H1 (cell line): ENCODE data around the gene SFRP2. TPM values are rescaled to one million over a fixed set of nuclear protein-coding genes. Genes with fewer than 3 reads are reported as not detected.

Experiments used
- CTCF ChIA-PET: fragments of 300-600 bp; sonication (Branson Sonifier 250); formaldehyde crosslinking; loops from one replicate; lab custom pipeline; 2021; ENCODE audit not compliant: partially characterized antibody; lab: Charles Lee
- POLR2A ChIA-PET: fragments of 300-600 bp; sonication (Branson Sonifier 250); formaldehyde crosslinking; loops from one replicate; lab custom pipeline; 2021; ENCODE audit warnings: inconsistent platforms; ENCODE audit not compliant: partially characterized antibody; lab: Charles Lee
- DNase-seq, 2 experiments: peaks; one replicate each; pipeline versions ENCODE4 v3.0.0 to v3.0.0-alpha.2; 2010 to 2022; ENCODE audit warnings: low spot score in 2 of 2, low read depth in 1 of 2, mixed read lengths in 1 of 2
- FAIRE-seq: peaks from 2 replicates; lab custom pipeline; 2011; peaks lifted over from hg19 to GRCh38; lab: Jason Lieb, UNC
- H2AFZ ChIP-seq: 2 replicates; pipeline ENCODE4 v1.8.1; 2012; ENCODE audit warnings: low read length, inconsistent platforms
- H2AK5ac ChIP-seq: 2 replicates; pipeline ENCODE4 v1.6.1; 2013; ENCODE audit warnings: low read depth, low read length
- H2BK120ac ChIP-seq: replicated peaks from 2 replicates; pipeline ENCODE3; 2013; ENCODE audit warnings: low read depth, low read length, inconsistent platforms
- H2BK12ac ChIP-seq: 2 replicates; pipeline ENCODE4 v1.6.1; 2013; ENCODE audit warnings: low read depth, low read length
- H2BK15ac ChIP-seq: 2 replicates; pipeline ENCODE4 v1.6.1; 2013; ENCODE audit warnings: low read length
- H2BK20ac ChIP-seq: 2 replicates; pipeline ENCODE4 v1.6.1; 2013; ENCODE audit warnings: low read length
- H2BK5ac ChIP-seq: 2 replicates; pipeline ENCODE4 v1.6.1; 2013; ENCODE audit warnings: low read depth, low read length
- H3K14ac ChIP-seq: 2 replicates; pipeline ENCODE4 v1.6.1; 2013; ENCODE audit warnings: inconsistent platforms; ENCODE audit not compliant: insufficient read length
- H3K18ac ChIP-seq: 2 replicates; pipeline ENCODE4 v1.6.1; 2013; ENCODE audit warnings: low read length; ENCODE audit errors: extremely low read depth
- H3K23ac ChIP-seq: 2 replicates; pipeline ENCODE4 v1.6.1; 2013; ENCODE audit warnings: inconsistent platforms; ENCODE audit not compliant: insufficient read length
- H3K23me2 ChIP-seq: 2 replicates; pipeline ENCODE4 v1.6.1; 2013; ENCODE audit warnings: low read depth, low read length
- H3K27ac ChIP-seq: 2 replicates; pipeline ENCODE4 v1.6.1; 2011; ENCODE audit warnings: low read depth, low read length, inconsistent platforms
- H3K27me3 ChIP-seq, 4 experiments: replicated peaks in 1 of 4; 1 replicate in 1 of 4; 2 replicates in 3 of 4; pipeline versions ENCODE4 v1.6.1 to v1.8.1; 2011 to 2013; ENCODE audit warnings: low read length in 3 of 4, mild to moderate bottlenecking in 3 of 4, inconsistent platforms in 2 of 4, mixed read lengths in 2 of 4, moderate library complexity in 1 of 4; ENCODE audit not compliant: control insufficient read depth in 3 of 4, insufficient read depth in 3 of 4; ENCODE audit errors: extremely low read depth in 1 of 4
- H3K36me3 ChIP-seq, 4 experiments: 2 replicates each; pipeline versions ENCODE4 v1.6.1 to v1.8.1; 2011 to 2013; ENCODE audit warnings: mild to moderate bottlenecking in 4 of 4, low read length in 3 of 4, moderate library complexity in 2 of 4, control low read depth in 1 of 4, inconsistent platforms in 1 of 4; ENCODE audit not compliant: insufficient read depth in 4 of 4, control insufficient read depth in 2 of 4
- H3K4ac ChIP-seq: replicated peaks from 2 replicates; pipeline ENCODE3; 2013; ENCODE audit warnings: low read length, low read depth, mixed read lengths, inconsistent platforms; ENCODE audit not compliant: insufficient read length
- H3K4me1 ChIP-seq, 4 experiments: replicated peaks in 1 of 4; 1 replicate in 1 of 4; 2 replicates in 3 of 4; pipeline versions ENCODE4 v1.6.1 to v1.8.1; 2011 to 2013; ENCODE audit warnings: low read length in 3 of 4, inconsistent platforms in 2 of 4, mixed read lengths in 1 of 4; ENCODE audit not compliant: insufficient read depth in 4 of 4, control insufficient read depth in 3 of 4
- H3K4me2 ChIP-seq, 2 experiments: 2 replicates each; pipeline versions ENCODE4 v1.6.1 to v1.8.1; 2011 to 2013; ENCODE audit warnings: low read depth in 2 of 2, low read length in 2 of 2, control low read depth in 1 of 2, inconsistent platforms in 1 of 2, mild to moderate bottlenecking in 1 of 2; ENCODE audit not compliant: insufficient read depth in 1 of 2
- H3K4me3 ChIP-seq, 4 experiments: fragments of 200-600, 300-600 bp in 1 of 4; sonication (generic), shearing (Covaris generic), sonication (Bioruptor Twin) in 1 of 4; 2 replicates each; pipeline versions ENCODE4 v1.5.1 to v1.8.1; 2011 to 2016; ENCODE audit warnings: low read length in 4 of 4, low read depth in 3 of 4, control low read depth in 2 of 4, inconsistent platforms in 2 of 4, mild to moderate bottlenecking in 2 of 4, mixed read lengths in 1 of 4, moderate library complexity in 1 of 4; ENCODE audit not compliant: insufficient read depth in 2 of 4; ENCODE audit errors: extremely low read depth in 1 of 4
- H3K56ac ChIP-seq: replicated peaks from 2 replicates; pipeline ENCODE3; 2013; ENCODE audit warnings: low read depth, mild to moderate bottlenecking, mixed read lengths, low read length, inconsistent platforms; ENCODE audit not compliant: insufficient read length
- H3K79me1 ChIP-seq: 2 replicates; pipeline ENCODE4 v1.6.1; 2013; ENCODE audit warnings: low read depth, low read length, control low read depth
- H3K79me2 ChIP-seq, 2 experiments: 2 replicates each; pipeline versions ENCODE4 v1.6.1 to v1.8.1; 2012 to 2013; ENCODE audit warnings: low read length in 2 of 2, mild to moderate bottlenecking in 2 of 2, inconsistent platforms in 1 of 2; ENCODE audit not compliant: insufficient read depth in 2 of 2, control insufficient read depth in 1 of 2
- H3K9ac ChIP-seq, 4 experiments: replicated peaks in 1 of 4; 1 replicate in 1 of 4; 2 replicates in 3 of 4; pipeline versions ENCODE4 v1.6.1 to v1.8.1; 2011 to 2013; ENCODE audit warnings: low read depth in 3 of 4, low read length in 3 of 4, control low read depth in 2 of 4, mild to moderate bottlenecking in 2 of 4, moderate library complexity in 2 of 4, inconsistent platforms in 1 of 4; ENCODE audit errors: extremely low read depth in 1 of 4
- H3K9me3 ChIP-seq, 2 experiments: 2 replicates each; pipeline versions ENCODE4 v1.6.1 to v1.8.1; 2012 to 2013; ENCODE audit warnings: mild to moderate bottlenecking in 2 of 2, moderate library complexity in 2 of 2, control low read depth in 1 of 2, inconsistent platforms in 1 of 2, low read depth in 1 of 2, low read length in 1 of 2, mixed read lengths in 1 of 2; ENCODE audit not compliant: insufficient read depth in 2 of 2
- H4K20me1 ChIP-seq, 2 experiments: replicated peaks in 1 of 2; 2 replicates each; pipeline versions ENCODE3 to v1.8.1; 2011 to 2013; ENCODE audit warnings: inconsistent platforms in 2 of 2, low read length in 2 of 2, mild to moderate bottlenecking in 1 of 2; ENCODE audit not compliant: insufficient read depth in 2 of 2, control insufficient read depth in 1 of 2
- H4K5ac ChIP-seq: 2 replicates; pipeline ENCODE4 v1.6.1; 2013; ENCODE audit warnings: low read length, low read depth, mixed read lengths, inconsistent platforms; ENCODE audit not compliant: insufficient read length
- H4K8ac ChIP-seq: 2 replicates; pipeline ENCODE4 v1.8.0; 2013; ENCODE audit warnings: mild to moderate bottlenecking, moderate library complexity, low read length, inconsistent platforms; ENCODE audit not compliant: insufficient read depth; ENCODE audit errors: extremely low read depth
- H4K91ac ChIP-seq: replicated peaks from 2 replicates; pipeline ENCODE3; 2013; ENCODE audit warnings: low read length, mixed read lengths, inconsistent platforms; ENCODE audit not compliant: insufficient read length
- BCL11A ChIP-seq, 2 experiments: IDR thresholded peaks; one replicate each; pipeline ENCODE4 v1.6.1; 2011; ENCODE audit warnings: low read depth in 2 of 2, low read length in 2 of 2, mild to moderate bottlenecking in 2 of 2
- CBX5 ChIP-seq: fragments of 300-800, 300-1000 bp; sonication (generic); IDR thresholded peaks from 2 replicates; pipeline ENCODE4 v1.7.1; 2016; ENCODE audit warnings: antibody characterized with exemption, low read length, low read depth
- CHD1 ChIP-seq: IDR thresholded peaks from 2 replicates; pipeline ENCODE4 v1.6.1; 2012; ENCODE audit warnings: low read depth, low read length, improper control_type of control experiment
- CTBP2 ChIP-seq: IDR thresholded peaks from 2 replicates; pipeline ENCODE4 v1.7.0; 2011; ENCODE audit warnings: borderline replicate concordance, mild to moderate bottlenecking, moderate library complexity, mixed read lengths, low read length; ENCODE audit not compliant: insufficient read depth, insufficient read length
- GTF2F1 ChIP-seq: IDR thresholded peaks from 2 replicates; pipeline ENCODE4 v1.6.1; 2012; ENCODE audit warnings: low read depth, low read length, improper control_type of control experiment, borderline replicate concordance
- KDM5A ChIP-seq: fragments of 200-600 bp; IDR thresholded peaks from 2 replicates; pipeline ENCODE4 v1.7.1; 2012; ENCODE audit warnings: mild to moderate bottlenecking, low read length, inconsistent platforms, mixed read lengths
- RFX5 ChIP-seq: IDR thresholded peaks from 2 replicates; pipeline ENCODE4 v1.6.1; 2011; ENCODE audit warnings: low read depth, low read length, improper control_type of control experiment, borderline replicate concordance
- SAP30 ChIP-seq: fragments of 300-600 bp; sonication (generic); IDR thresholded peaks from 2 replicates; pipeline ENCODE4 v1.7.1; 2012; ENCODE audit warnings: low read length, moderate library complexity, mild to moderate bottlenecking, inconsistent platforms; ENCODE audit not compliant: insufficient read depth, insufficient replicate concordance
- SUZ12 ChIP-seq: fragments of 200-600 bp; sonication (generic); IDR thresholded peaks from 2 replicates; pipeline ENCODE4 v1.6.1; 2012; ENCODE audit warnings: mild to moderate bottlenecking, inconsistent platforms, low read length, moderate library complexity, mixed read lengths
- WGBS, 2 experiments: shearing (Covaris generic) in 1 of 2; methylation state at CpG; one replicate each; pipeline versions ENCODE4 v1.1.6 to v1.1.7; 2013 to 2015; ENCODE audit warnings: low lambda C conversion rate in 2 of 2, mixed read lengths in 2 of 2, inconsistent platforms in 1 of 2, low coverage in 1 of 2, missing lambda C conversion rate in 1 of 2; ENCODE audit not compliant: insufficient replicate concordance in 2 of 2, insufficient coverage in 1 of 2, insufficient read length in 1 of 2; ENCODE audit errors: extremely low coverage in 1 of 2, missing lambda C conversion rate in 1 of 2; 5-methylcytosine and 5-hydroxymethylcytosine counted together
- polyA plus RNA-seq, 7 experiments: library from polyadenylated mRNA; depleted of rRNA in 3 of 7; stranded (reverse) in 5 of 7; unstranded in 2 of 7; fragments of >200 nt in 5 of 7; fragments of 200-250 nt in 2 of 7; gene quantifications; 1 replicate in 5 of 7; 2 replicates in 1 of 7; 4 replicates in 1 of 7; pipeline versions ENCODE4 v1.2.1 to v1.2.3, GENCODE V29; 2011 to 2013; ENCODE audit warnings: missing spikeins in 2 of 7, mixed read lengths in 2 of 7
- total RNA-seq: library from RNA; stranded (reverse); fragmentation: NEBNext Ultra II Directional; extraction: Animal tissue kit (Norgen Biotek cat#: 25700); gene quantifications from 2 replicates; pipeline ENCODE4 v1.2.1, GENCODE V29; 2021

Gene SFRP2
- total and polyA plus RNA-seq, 2 of the 8 experiments (the other 6 are each of a cell fraction or from before 2014, with no cell fraction given): 108 to 342 TPM

DNA sequence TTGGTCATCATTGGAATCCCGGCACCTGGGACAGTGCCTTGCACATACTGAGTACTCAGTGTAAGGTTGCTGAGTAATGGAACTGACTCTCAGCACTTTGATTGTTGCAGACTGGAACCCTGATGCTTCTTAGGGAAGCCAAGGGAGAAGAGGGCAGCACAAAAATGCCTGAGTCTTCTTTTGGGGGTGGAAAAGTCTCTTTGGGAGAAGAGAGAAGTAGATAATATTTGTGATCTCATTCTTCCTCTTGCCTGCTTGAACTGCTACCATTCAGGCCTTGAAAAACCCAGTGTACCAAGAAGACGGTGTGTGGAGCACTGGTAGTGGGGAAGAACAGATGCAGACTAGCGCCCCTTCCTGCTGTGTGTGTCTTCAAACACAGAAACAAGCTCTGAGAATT lies 12.3 kb downstream of the SFRP2 start:
- no peak overlapping the region for H4K5ac ChIP-seq
- H3K4ac ChIP-seq: no peak overlapping the region
- no peak overlapping the region for H3K23ac ChIP-seq
- no peak overlapping the region for H3K27ac ChIP-seq
- H3K27me3 ChIP-seq: no peaks in the 10 kb centered on the region
- no peaks in the 10 kb centered on the region for H3K23me2 ChIP-seq
- H3K9ac ChIP-seq: no peak overlapping the region
- H3K4me2 ChIP-seq: no peak overlapping the region
- no peaks in the 10 kb centered on the region for H3K79me1 ChIP-seq
- no peak overlapping the region for H3K14ac ChIP-seq
- peaks cover 3 to 7% of the 10 kb centered on the region in 2 experiments for H4K20me1 ChIP-seq
- no peak overlapping the region for H4K91ac ChIP-seq
- no peak overlapping the region for H2BK20ac ChIP-seq
- H2BK5ac ChIP-seq: no peak overlapping the region
- no peak overlapping the region for H2AFZ ChIP-seq
- H2BK12ac ChIP-seq: no peak overlapping the region
- POLR2A ChIA-PET: interaction anchor here (0.9 to 2.0 kb wide), 4 partner anchors 9 to 152 kb away, joined by 3 to 11 read pairs (median 6); partner anchors contain the start of gene SFRP2
- no peak overlapping the region for H4K8ac ChIP-seq
- CTCF ChIA-PET: interaction anchor here (0.5 to 1.3 kb wide), 6 partner anchors 9 to 256 kb away, joined by 3 to 4 read pairs (median 3); partner anchors contain the start of gene SFRP2
- 76% methylated on average over 3 of the region's 3 CpGs; no CpG with 5 or more reads in 1 of the 2 experiments for WGBS, 2 experiments
- no peaks in the 10 kb centered on the region for H3K79me2 ChIP-seq
- H2BK15ac ChIP-seq: no peak overlapping the region
- peaks cover 0 to 9% (median 3%) of the 10 kb centered on the region in 4 experiments; a peak in 4 of 7 replicates for H3K4me1 ChIP-seq
- DNase-seq (no peak), FAIRE-seq (no peak)
- H3K56ac ChIP-seq: no peak overlapping the region
- H3K4me3 ChIP-seq: no peak overlapping the region
- H2BK120ac ChIP-seq: no peak overlapping the region
- no peak overlapping the region for H3K18ac ChIP-seq
- 0 out of 4 replicates have a peak, but pooled peaks cover 0 to 3% of the 10 kb centered on the region in 2 experiments for H3K9me3 ChIP-seq
- no peak overlapping the region for H2AK5ac ChIP-seq
- peaks cover 5 to 16% (median 10%) of the 10 kb centered on the region in 4 experiments for H3K36me3 ChIP-seq
- TF ChIP-seq SUZ12: no peak
- TF ChIP-seq GTF2F1: no peak
- TF ChIP-seq BCL11A (IDR thresholded peaks at IDR 0.05; ENCODE audit: low read depth in 2 of 2, low read length in 2 of 2): no peak
- TF ChIP-seq SAP30: no peak
- no peak for TF ChIP-seq KDM5A
- no peak for TF ChIP-seq CHD1
- no peak for TF ChIP-seq CTBP2
- no peak for TF ChIP-seq CBX5
- no peak for TF ChIP-seq RFX5
